IMR-90 (cell line): ENCODE data around the gene TMEM253. TPM values are rescaled to one million over a fixed set of nuclear protein-coding genes. Genes with fewer than 3 reads are reported as not detected.
A peak's percentile ranks its signal among the peaks of the same experiment; 100 is the strongest.

Experiments used
- ATAC-seq: fragments of 200-7000 bp; cut with Tn5 transposase; 2 replicates; pipeline ENCODE4 v1.9.1; 2020; ENCODE audit warnings: low read depth, mild to moderate bottlenecking, moderate library complexity
- BruUV-seq: library from RNA; stranded (reverse); fragments of 400-500 nt; replicated peaks from 2 replicates; lab custom pipeline; 2021; lab: Mats Ljungman, UMichigan
- CTCF ChIA-PET: fragments of 300-600 bp; formaldehyde crosslinking; extraction: SDS; loops from one replicate; lab custom pipeline; 2021; ENCODE audit warnings: antibody characterized with exemption; lab: Yijun Ruan, JAX
- POLR2A ChIA-PET: fragments of 300-600 bp; sonication (Branson Sonifier 250); formaldehyde crosslinking; loops from one replicate; lab custom pipeline; 2022; ENCODE audit warnings: antibody characterized with exemption; ENCODE audit not compliant: unreplicated experiment; lab: Charles Lee
- DNase-seq: peaks from one replicate; pipeline ENCODE4 v3.0.0; 2013
- H2AFZ ChIP-seq: replicated peaks from 2 replicates; pipeline ENCODE3; 2013; ENCODE audit warnings: low read length, mild to moderate bottlenecking; ENCODE audit not compliant: poor library complexity
- H2AK5ac ChIP-seq: 2 replicates; pipeline ENCODE4 v1.6.1; 2013; ENCODE audit warnings: low read depth, low read length, inconsistent platforms
- H2AK9ac ChIP-seq: replicated peaks from 2 replicates; pipeline ENCODE3; 2013; ENCODE audit warnings: mild to moderate bottlenecking, low read depth, low read length, moderate library complexity; ENCODE audit not compliant: poor library complexity
- H2BK120ac ChIP-seq: 2 replicates; pipeline ENCODE4 v1.6.1; 2013; ENCODE audit warnings: low read depth, low read length, inconsistent platforms
- H2BK15ac ChIP-seq: 3 replicates; pipeline ENCODE4 v1.6.1; 2013; ENCODE audit warnings: low read depth, low read length, inconsistent platforms
- H2BK20ac ChIP-seq: 2 replicates; pipeline ENCODE4 v1.6.1; 2013; ENCODE audit warnings: low read depth, mild to moderate bottlenecking, inconsistent platforms, low read length, moderate library complexity
- H2BK5ac ChIP-seq: 2 replicates; pipeline ENCODE4 v1.6.1; 2013; ENCODE audit warnings: mild to moderate bottlenecking, low read depth, low read length, inconsistent platforms; ENCODE audit not compliant: poor library complexity, severe bottlenecking
- H3K14ac ChIP-seq: replicated peaks from 2 replicates; pipeline ENCODE4 v1.6.1; 2013; ENCODE audit warnings: low read depth, low read length, inconsistent platforms
- H3K18ac ChIP-seq: 2 replicates; pipeline ENCODE4 v1.6.1; 2013; ENCODE audit warnings: low read depth, low read length, control low read depth
- H3K23ac ChIP-seq: 2 replicates; pipeline ENCODE4 v1.6.1; 2013; ENCODE audit warnings: low read depth, low read length, inconsistent platforms
- H3K27ac ChIP-seq: 2 replicates; pipeline ENCODE4 v1.5.1; 2013; ENCODE audit warnings: mild to moderate bottlenecking, control low read depth, low read length; ENCODE audit not compliant: insufficient read depth
- H3K27me3 ChIP-seq: 2 replicates; pipeline ENCODE4 v1.6.1; 2013; ENCODE audit warnings: low read length; ENCODE audit not compliant: control insufficient read depth, insufficient read depth
- H3K36me3 ChIP-seq: 2 replicates; pipeline ENCODE4 v1.6.1; 2013; ENCODE audit warnings: low read length, mixed read lengths; ENCODE audit not compliant: control insufficient read depth, insufficient read depth
- H3K4ac ChIP-seq: 2 replicates; pipeline ENCODE4 v1.6.1; 2013; ENCODE audit warnings: low read depth, low read length, inconsistent platforms
- H3K4me1 ChIP-seq: 2 replicates; pipeline ENCODE4 v1.6.1; 2013; ENCODE audit warnings: low read length, mixed read lengths; ENCODE audit not compliant: control insufficient read depth, insufficient read depth
- H3K4me2 ChIP-seq: 2 replicates; pipeline ENCODE4 v1.6.1; 2013; ENCODE audit warnings: low read depth, mild to moderate bottlenecking, control low read depth, low read length, moderate library complexity
- H3K4me3 ChIP-seq: 2 replicates; pipeline ENCODE4 v1.5.1; 2013; ENCODE audit warnings: low read depth, mild to moderate bottlenecking, control low read depth, low read length, moderate library complexity; ENCODE audit not compliant: insufficient read depth
- H3K56ac ChIP-seq: 2 replicates; pipeline ENCODE4 v1.6.1; 2013; ENCODE audit warnings: low read length, inconsistent platforms; ENCODE audit not compliant: insufficient read depth; ENCODE audit errors: extremely low read depth
- H3K79me1 ChIP-seq, 2 experiments: 2 replicates each; pipeline ENCODE4 v1.6.1; 2013; ENCODE audit warnings: low read length in 2 of 2, inconsistent platforms in 1 of 2, low read depth in 1 of 2
- H3K9ac ChIP-seq: 2 replicates; pipeline ENCODE4 v1.6.1; 2013; ENCODE audit warnings: low read depth, low read length, control low read depth
- H3K9me1 ChIP-seq: 2 replicates; pipeline ENCODE4 v1.6.1; 2013; ENCODE audit warnings: low read length, inconsistent platforms; ENCODE audit not compliant: insufficient read depth
- H3K9me3 ChIP-seq: 2 replicates; pipeline ENCODE4 v1.6.1; 2013; ENCODE audit warnings: low read length; ENCODE audit not compliant: control insufficient read depth, insufficient read depth
- H4K20me1 ChIP-seq: 2 replicates; pipeline ENCODE4 v1.6.1; 2013; ENCODE audit warnings: low read length, inconsistent platforms; ENCODE audit not compliant: insufficient read depth
- H4K5ac ChIP-seq: 2 replicates; pipeline ENCODE4 v1.6.1; 2013; ENCODE audit warnings: mild to moderate bottlenecking, low read depth, low read length, control low read depth
- H4K8ac ChIP-seq, 2 experiments: 2 replicates each; pipeline ENCODE4 v1.6.1; 2013; ENCODE audit warnings: low read depth in 2 of 2, low read length in 2 of 2, control low read depth in 1 of 2, inconsistent platforms in 1 of 2
- H4K91ac ChIP-seq: 2 replicates; pipeline ENCODE4 v1.6.1; 2013; ENCODE audit warnings: low read depth, low read length, inconsistent platforms; ENCODE audit not compliant: insufficient read depth
- MAFK ChIP-seq: IDR thresholded peaks from 2 replicates; pipeline ENCODE4 v1.6.1; 2012; ENCODE audit warnings: low read depth, low read length, improper control_type of control experiment
- RAD21 ChIP-seq: IDR thresholded peaks from 2 replicates; pipeline ENCODE4 v1.6.1; 2012; ENCODE audit warnings: low read length, improper control_type of control experiment
- SMC3 ChIP-seq: fragments of 150-350 bp; IDR thresholded peaks from 2 replicates; pipeline ENCODE4 v1.6.1; 2016; ENCODE audit warnings: low read depth, mild to moderate bottlenecking, antibody characterized with exemption, low read length, moderate library complexity
- WGBS, 2 experiments: methylation state at CpG; one replicate each; pipeline versions ENCODE4 v1.1.5 to v1.1.7; 2013; ENCODE audit warnings: missing lambda C conversion rate in 2 of 2; ENCODE audit not compliant: insufficient read length in 1 of 2; ENCODE audit errors: extremely low coverage in 2 of 2; 5-methylcytosine and 5-hydroxymethylcytosine counted together
- dilution Hi-C: fragments of 300-500 bp; cut with HindIII; formaldehyde crosslinking; loops from one replicate; pipeline ENCODE4 v1.14.3; 2018; ENCODE audit warnings: low sequenced_read_pairs; ENCODE audit not compliant: unreplicated experiment
- in situ Hi-C: fragments of 300-500 bp; cut with MboI; formaldehyde crosslinking; loops from 3 replicates; pipeline ENCODE4 v1.14.3; 2019; ENCODE audit warnings: low sequenced_read_pairs, inconsistent platforms, mixed read lengths
- intact Hi-C: fragments of 100-400 bp; cut with micrococcal nuclease; formaldehyde crosslinking; loops from 2 replicates; pipeline ENCODE4 v1.10.0; 2022
- polyA plus RNA-seq, 3 experiments: library from polyadenylated mRNA; depleted of rRNA; stranded (reverse); fragments of >200 nt; gene quantifications; 2 replicates each; pipeline ENCODE4 v1.2.3, GENCODE V29; 2012; ENCODE audit warnings: low replicate concordance in 1 of 3
- total RNA-seq: library from RNA; depleted of rRNA; stranded (reverse); fragments of >200 nt; gene quantifications from 2 replicates; pipeline ENCODE4 v1.2.3, GENCODE V29; 2012
- TF ChIP-seq, protein P1 (sequence below): conservative IDR thresholded peaks from 2 replicates; pipeline ENCODE4 v1.5.1; 2012; ENCODE audit warnings: mild to moderate bottlenecking, low read depth, low read length, improper control_type of control experiment

TMEM253 gene
- total and polyA plus RNA-seq, 2 of the 4 experiments (the other 2 are of a cell fraction) = 0.07 TPM; not detected in 1

- Histone ChIP-seq H2BK5ac (peak overlapping the region; percentile 64), H2AFZ (peak overlapping the region; percentile 100), H3K4ac (peak overlapping the region; percentile 90), H2BK120ac (peak overlapping the region; percentile 46; the same call in 1 of the 2 replicates), H4K8ac (peak overlapping the region; percentile 39 to 89), H3K4me2 (peak overlapping the region; percentile 86), H2AK9ac (peak overlapping the region; percentile 71), H4K20me1 (no peaks in the 10 kb centered on the region), H3K14ac (peak overlapping the region; percentile 77), H3K9me1 (peaks cover 3% of the 10 kb centered on the region; the same call in 1 of the 2 replicates), H3K4me3 (peak overlapping the region; percentile 60), H2BK15ac (no peak overlapping the region), H3K79me1 (no peaks in the 10 kb centered on the region), H3K23ac (peak overlapping the region; percentile 69; the same call in 1 of the 2 replicates), H2BK20ac (no peak overlapping the region), H3K36me3 (no peaks in the 10 kb centered on the region), H4K91ac (0 out of 2 replicates have a peak overlapping the region, but pooled peaks have one; percentile 74), H3K9me3 (no peaks in the 10 kb centered on the region), H3K9ac (peak overlapping the region; percentile 76), H3K4me1 (peaks cover 4% of the 10 kb centered on the region), H3K56ac (peak overlapping the region; percentile 54), H3K27ac (peak overlapping the region; percentile 94), H3K27me3 (no peaks in the 10 kb centered on the region), H4K5ac (peak overlapping the region; percentile 15; the same call in 1 of the 2 replicates), H3K18ac (peak overlapping the region; percentile 34; the same call in 1 of the 2 replicates), H2AK5ac (peak overlapping the region; percentile 36; the same call in 1 of the 2 replicates)
- POLR2A ChIA-PET = interaction anchor here (0.6 to 1.0 kb wide), 3 partner anchors 34 to 111 kb away, joined by 3 to 5 read pairs (median 4); partner anchors contain the start of genes ARHGEF40 and SLC39A2
- intact Hi-C loops (loop anchor here (1.0 to 5.0 kb wide), 7 partner anchors 12 to 422 kb away; partner anchors contain the start of gene RNASE4), dilution Hi-C loops (no loop called here), in situ Hi-C loops (loop anchor here (5.0 kb wide), 1 partner anchor 87 kb away; no protein-coding TSS in a partner anchor)
- no TSS peak for BruUV-seq
- CTCF ChIA-PET = interaction anchor here (0.5 to 4.2 kb wide), 19 partner anchors 11 to 1069 kb away, joined by 3 to 44 read pairs (median 4); no protein-coding TSS in a partner anchor
- ATAC-seq (peak; percentile 69), DNase-seq (peak; percentile 77)
- no peak for TF ChIP-seq MAFK
- TF ChIP-seq, protein P1, sequence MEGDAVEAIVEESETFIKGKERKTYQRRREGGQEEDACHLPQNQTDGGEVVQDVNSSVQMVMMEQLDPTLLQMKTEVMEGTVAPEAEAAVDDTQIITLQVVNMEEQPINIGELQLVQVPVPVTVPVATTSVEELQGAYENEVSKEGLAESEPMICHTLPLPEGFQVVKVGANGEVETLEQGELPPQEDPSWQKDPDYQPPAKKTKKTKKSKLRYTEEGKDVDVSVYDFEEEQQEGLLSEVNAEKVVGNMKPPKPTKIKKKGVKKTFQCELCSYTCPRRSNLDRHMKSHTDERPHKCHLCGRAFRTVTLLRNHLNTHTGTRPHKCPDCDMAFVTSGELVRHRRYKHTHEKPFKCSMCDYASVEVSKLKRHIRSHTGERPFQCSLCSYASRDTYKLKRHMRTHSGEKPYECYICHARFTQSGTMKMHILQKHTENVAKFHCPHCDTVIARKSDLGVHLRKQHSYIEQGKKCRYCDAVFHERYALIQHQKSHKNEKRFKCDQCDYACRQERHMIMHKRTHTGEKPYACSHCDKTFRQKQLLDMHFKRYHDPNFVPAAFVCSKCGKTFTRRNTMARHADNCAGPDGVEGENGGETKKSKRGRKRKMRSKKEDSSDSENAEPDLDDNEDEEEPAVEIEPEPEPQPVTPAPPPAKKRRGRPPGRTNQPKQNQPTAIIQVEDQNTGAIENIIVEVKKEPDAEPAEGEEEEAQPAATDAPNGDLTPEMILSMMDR = peak; percentile 95
- TF ChIP-seq SMC3 = peak; percentile 89
- peak; percentile 97 for TF ChIP-seq RAD21
- WGBS, 2 experiments = 2% methylated on average over 8 of the region's 8 CpGs; no CpG with 5 or more reads in 1 of the 2 experiments
Measured at GRCh38 chr14:21104448-21105060, 3.7 kb downstream of the TMEM253 start.
